ENCODE results near the gene EEF2KMT.
"Not testable (repeated sequence)": the region's sequence is repeated elsewhere in the genome, so short reads cannot be mapped to it uniquely, and the experiment has no call there.

EEF2KMT gene

GRCh38 chr16:5131467-5132004 is 33.9 kb upstream of the EEF2KMT start:
- H3K27ac ChIP-seq (ENCODE audit: insufficient read depth in 1 of 2, low read depth in 1 of 2, low read length in 2 of 2, poor library complexity in 1 of 2, severe bottlenecking in 2 of 2); H3K36me3 ChIP-seq (ENCODE audit: control insufficient read depth in 4 of 4, insufficient read depth in 4 of 4, low read length in 3 of 4); H3K4me1 ChIP-seq (ENCODE audit: control extremely low read depth in 1 of 4, control insufficient read depth in 4 of 4, insufficient read depth in 4 of 4, low read length in 3 of 4); CTCF ChIA-PET; H3K9me3 ChIP-seq (ENCODE audit: control extremely low read depth in 1 of 5, control insufficient read depth in 4 of 5, insufficient read depth in 2 of 5, low read depth in 1 of 5, low read length in 4 of 5); DNase-seq; H3K4me3 ChIP-seq (ENCODE audit: control insufficient read depth in 1 of 7, extremely low read depth in 1 of 7, insufficient read depth in 4 of 7, low read depth in 2 of 7, low read length in 6 of 7); POLR2A ChIA-PET: not testable (repeated sequence)
- peaks cover 0 to 81% (median 26%) of the 10 kb centered on the region in 5 experiments for H3K27me3 ChIP-seq (replicated peaks in 2 of 5; ENCODE audit: control insufficient read depth in 4 of 5, insufficient read depth in 5 of 5, low read length in 4 of 5)
- WGBS (ENCODE audit: insufficient coverage): 88% methylated on average over 1 of the region's 3 CpGs

- DNase-seq: peak; percentile 92 to 97 (median 97)
- H3K9me3 ChIP-seq (ENCODE audit: control extremely low read depth in 1 of 5, control insufficient read depth in 4 of 5, insufficient read depth in 2 of 5, low read depth in 1 of 5, low read length in 4 of 5); H3K4me3 ChIP-seq (ENCODE audit: control insufficient read depth in 1 of 7, extremely low read depth in 1 of 7, insufficient read depth in 4 of 7, low read depth in 2 of 7, low read length in 6 of 7); H3K4me1 ChIP-seq (ENCODE audit: control extremely low read depth in 1 of 4, control insufficient read depth in 4 of 4, insufficient read depth in 4 of 4, low read length in 3 of 4); CTCF ChIA-PET; H3K36me3 ChIP-seq (ENCODE audit: control insufficient read depth in 4 of 4, insufficient read depth in 4 of 4, low read length in 3 of 4); POLR2A ChIA-PET; H3K27ac ChIP-seq (ENCODE audit: insufficient read depth in 1 of 2, low read depth in 1 of 2, low read length in 2 of 2, poor library complexity in 1 of 2, severe bottlenecking in 2 of 2): not testable (repeated sequence)
- 14% methylated on average over 3 of the region's 20 CpGs for WGBS (ENCODE audit: insufficient coverage)
- H3K27me3 ChIP-seq (replicated peaks in 2 of 5; ENCODE audit: control insufficient read depth in 4 of 5, insufficient read depth in 5 of 5, low read length in 4 of 5): peaks cover 0 to 61% (median 11%) of the 10 kb centered on the region in 5 experiments
These were observed 19.9 kb upstream of the EEF2KMT start for GRCh38 chr16:5117300-5118087.

- H3K27ac ChIP-seq (ENCODE audit: insufficient read depth in 1 of 2, low read depth in 1 of 2, low read length in 2 of 2, poor library complexity in 1 of 2, severe bottlenecking in 2 of 2); H3K4me1 ChIP-seq (ENCODE audit: control extremely low read depth in 1 of 4, control insufficient read depth in 4 of 4, insufficient read depth in 4 of 4, low read length in 3 of 4); H3K4me3 ChIP-seq (ENCODE audit: control insufficient read depth in 1 of 7, extremely low read depth in 1 of 7, insufficient read depth in 4 of 7, low read depth in 2 of 7, low read length in 6 of 7); CTCF ChIA-PET; POLR2A ChIA-PET; H3K9me3 ChIP-seq (ENCODE audit: control extremely low read depth in 1 of 5, control insufficient read depth in 4 of 5, insufficient read depth in 2 of 5, low read depth in 1 of 5, low read length in 4 of 5); H3K36me3 ChIP-seq (ENCODE audit: control insufficient read depth in 4 of 4, insufficient read depth in 4 of 4, low read length in 3 of 4): not testable (repeated sequence)
- WGBS (ENCODE audit: insufficient coverage): 62% methylated on average over 6 of the region's 10 CpGs
- DNase-seq: peak in 2 of 3 donors; percentile 4 to 10
- peaks cover 0 to 61% (median 13%) of the 10 kb centered on the region in 5 experiments for H3K27me3 ChIP-seq (replicated peaks in 2 of 5; ENCODE audit: control insufficient read depth in 4 of 5, insufficient read depth in 5 of 5, low read length in 4 of 5)
These were observed 19.2 kb upstream of the EEF2KMT start for GRCh38 chr16:5116780-5117295.

- H3K4me1 ChIP-seq (ENCODE audit: control extremely low read depth in 1 of 4, control insufficient read depth in 4 of 4, insufficient read depth in 4 of 4, low read length in 3 of 4); H3K9me3 ChIP-seq (ENCODE audit: control extremely low read depth in 1 of 5, control insufficient read depth in 4 of 5, insufficient read depth in 2 of 5, low read depth in 1 of 5, low read length in 4 of 5); H3K36me3 ChIP-seq (ENCODE audit: control insufficient read depth in 4 of 4, insufficient read depth in 4 of 4, low read length in 3 of 4); POLR2A ChIA-PET; CTCF ChIA-PET; H3K27ac ChIP-seq (ENCODE audit: insufficient read depth in 1 of 2, low read depth in 1 of 2, low read length in 2 of 2, poor library complexity in 1 of 2, severe bottlenecking in 2 of 2); H3K4me3 ChIP-seq (ENCODE audit: control insufficient read depth in 1 of 7, extremely low read depth in 1 of 7, insufficient read depth in 4 of 7, low read depth in 2 of 7, low read length in 6 of 7): not testable (repeated sequence)
- H3K27me3 ChIP-seq (replicated peaks in 2 of 5; ENCODE audit: control insufficient read depth in 4 of 5, insufficient read depth in 5 of 5, low read length in 4 of 5): peaks cover 0 to 60% (median 7%) of the 10 kb centered on the region in 5 experiments
- WGBS (ENCODE audit: insufficient coverage): 66% methylated on average over 7 of the region's 10 CpGs
- peak in 2 of 3 donors; percentile 37 to 53 for DNase-seq
These were observed 13.3 kb upstream of the EEF2KMT start for GRCh38 chr16:5110933-5111332.

- no peaks in the 10 kb centered on the region for H3K36me3 ChIP-seq (ENCODE audit: control insufficient read depth in 4 of 4, insufficient read depth in 4 of 4, low read length in 3 of 4)
- no peaks in the 10 kb centered on the region for H3K4me1 ChIP-seq (ENCODE audit: control extremely low read depth in 1 of 4, control insufficient read depth in 4 of 4, insufficient read depth in 4 of 4, low read length in 3 of 4)
- H3K27ac ChIP-seq (ENCODE audit: insufficient read depth in 1 of 2, low read depth in 1 of 2, low read length in 2 of 2, poor library complexity in 1 of 2, severe bottlenecking in 2 of 2): no peak overlapping the region
- no peak for DNase-seq
- H3K27me3 ChIP-seq (replicated peaks in 2 of 5; ENCODE audit: control insufficient read depth in 4 of 5, insufficient read depth in 5 of 5, low read length in 4 of 5): peaks cover 0 to 46% (median 9%) of the 10 kb centered on the region in 5 experiments
- H3K4me3 ChIP-seq (ENCODE audit: control insufficient read depth in 1 of 7, extremely low read depth in 1 of 7, insufficient read depth in 4 of 7, low read depth in 2 of 7, low read length in 6 of 7): no peak overlapping the region
- ChIA-PET POLR2A (no interaction called here), CTCF (no interaction called here)
- no peaks in the 10 kb centered on the region for H3K9me3 ChIP-seq (ENCODE audit: control extremely low read depth in 1 of 5, control insufficient read depth in 4 of 5, insufficient read depth in 2 of 5, low read depth in 1 of 5, low read length in 4 of 5)
- WGBS (ENCODE audit: insufficient coverage): 98% methylated on average over 21 of the region's 27 CpGs
These were observed 11.0 kb upstream of the EEF2KMT start for GRCh38 chr16:5108505-5109158.

GRCh38 chr16:5105039-5105438 is 7.4 kb upstream of the EEF2KMT start:
- H3K9me3 ChIP-seq (ENCODE audit: control extremely low read depth in 1 of 5, control insufficient read depth in 4 of 5, insufficient read depth in 2 of 5, low read depth in 1 of 5, low read length in 4 of 5); H3K27ac ChIP-seq (ENCODE audit: insufficient read depth in 1 of 2, low read depth in 1 of 2, low read length in 2 of 2, poor library complexity in 1 of 2, severe bottlenecking in 2 of 2); DNase-seq; CTCF ChIA-PET; H3K4me1 ChIP-seq (ENCODE audit: control extremely low read depth in 1 of 4, control insufficient read depth in 4 of 4, insufficient read depth in 4 of 4, low read length in 3 of 4); H3K4me3 ChIP-seq (ENCODE audit: control insufficient read depth in 1 of 7, extremely low read depth in 1 of 7, insufficient read depth in 4 of 7, low read depth in 2 of 7, low read length in 6 of 7); POLR2A ChIA-PET; H3K36me3 ChIP-seq (ENCODE audit: control insufficient read depth in 4 of 4, insufficient read depth in 4 of 4, low read length in 3 of 4): not testable (repeated sequence)
- whole genome bisulfite sequencing (ENCODE audit: insufficient coverage): no CpG with 5 or more reads among the region's 5 CpGs
- H3K27me3 ChIP-seq (replicated peaks in 2 of 5; ENCODE audit: control insufficient read depth in 4 of 5, insufficient read depth in 5 of 5, low read length in 4 of 5): peaks cover 0 to 56% (median 4%) of the 10 kb centered on the region in 5 experiments

Data from common myeloid progenitor, CD34-positive (primary cell).